LNCaP clone FGC (cell line): ENCODE results near the gene NRGN.

Experiments
- DNase-seq: peaks from one replicate; pipeline ENCODE4 v3.0.0-alpha.2; 2011; ENCODE audit warnings: low read depth
- H3K4me3 ChIP-seq: 2 replicates; pipeline ENCODE4 v1.5.1; 2011; ENCODE audit warnings: mild to moderate bottlenecking, low read depth, low read length, control low read depth
- TF ChIP-seq, protein P1 (sequence below): IDR thresholded peaks from 2 replicates; pipeline ENCODE4 v1.5.1; 2012; ENCODE audit warnings: mild to moderate bottlenecking; ENCODE audit not compliant: control insufficient read depth, insufficient read depth; ENCODE audit errors: extremely low read depth

NRGN gene

GRCh38 chr11:124751741-124752470 is 12.2 kb downstream of the NRGN start, which contains the start of gene VSIG2:
TSS of gene VSIG2 (minus strand) at chr11:124752255. CDS start at chr11:124752137, 118 bp downstream.
- H3K4me3 ChIP-seq: no peak within 1 kb of the TSS
- TF ChIP-seq, protein P1, sequence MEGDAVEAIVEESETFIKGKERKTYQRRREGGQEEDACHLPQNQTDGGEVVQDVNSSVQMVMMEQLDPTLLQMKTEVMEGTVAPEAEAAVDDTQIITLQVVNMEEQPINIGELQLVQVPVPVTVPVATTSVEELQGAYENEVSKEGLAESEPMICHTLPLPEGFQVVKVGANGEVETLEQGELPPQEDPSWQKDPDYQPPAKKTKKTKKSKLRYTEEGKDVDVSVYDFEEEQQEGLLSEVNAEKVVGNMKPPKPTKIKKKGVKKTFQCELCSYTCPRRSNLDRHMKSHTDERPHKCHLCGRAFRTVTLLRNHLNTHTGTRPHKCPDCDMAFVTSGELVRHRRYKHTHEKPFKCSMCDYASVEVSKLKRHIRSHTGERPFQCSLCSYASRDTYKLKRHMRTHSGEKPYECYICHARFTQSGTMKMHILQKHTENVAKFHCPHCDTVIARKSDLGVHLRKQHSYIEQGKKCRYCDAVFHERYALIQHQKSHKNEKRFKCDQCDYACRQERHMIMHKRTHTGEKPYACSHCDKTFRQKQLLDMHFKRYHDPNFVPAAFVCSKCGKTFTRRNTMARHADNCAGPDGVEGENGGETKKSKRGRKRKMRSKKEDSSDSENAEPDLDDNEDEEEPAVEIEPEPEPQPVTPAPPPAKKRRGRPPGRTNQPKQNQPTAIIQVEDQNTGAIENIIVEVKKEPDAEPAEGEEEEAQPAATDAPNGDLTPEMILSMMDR: no peak
- no peak for DNase-seq

- TF ChIP-seq, protein P1: no peak
- no peak overlapping the region for H3K4me3 ChIP-seq
- no peak for DNase-seq
Observed at GRCh38 chr11:124752471-124753102, 12.8 kb downstream of the NRGN start.

DNA sequence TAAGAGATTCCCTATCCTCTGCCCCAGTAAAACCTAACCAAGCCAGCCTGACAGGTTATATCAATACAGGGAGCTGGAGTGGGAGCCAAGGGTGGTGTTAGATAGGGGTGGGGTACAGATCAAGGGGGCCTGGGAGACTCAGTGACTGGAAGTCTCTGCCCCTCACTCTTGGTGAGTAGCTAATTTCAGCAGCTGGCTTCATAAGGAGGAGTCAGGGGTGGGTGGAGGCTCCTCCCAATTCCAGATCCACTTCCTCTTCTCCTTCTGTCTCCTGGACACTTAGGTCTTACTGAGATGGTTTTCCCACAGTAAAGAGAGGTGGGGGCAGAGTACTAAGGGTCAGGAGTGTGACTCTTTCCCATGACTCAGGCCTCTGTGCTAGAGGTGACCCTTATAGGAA is 13.5 kb downstream of the NRGN start:
- H3K4me3 ChIP-seq: no peak overlapping the region
- no peak for DNase-seq
- TF ChIP-seq, protein P1: no peak

- TF ChIP-seq, protein P1: no peak
- no peak overlapping the region for H3K4me3 ChIP-seq
- no peak for DNase-seq
Observed at GRCh38 chr11:124753624-124754023, 13.9 kb downstream of the NRGN start.

- DNase-seq: no peak
- no peak overlapping the region for H3K4me3 ChIP-seq
- TF ChIP-seq, protein P1: no peak
Observed at GRCh38 chr11:124754309-124754708, 14.6 kb downstream of the NRGN start.

DNA sequence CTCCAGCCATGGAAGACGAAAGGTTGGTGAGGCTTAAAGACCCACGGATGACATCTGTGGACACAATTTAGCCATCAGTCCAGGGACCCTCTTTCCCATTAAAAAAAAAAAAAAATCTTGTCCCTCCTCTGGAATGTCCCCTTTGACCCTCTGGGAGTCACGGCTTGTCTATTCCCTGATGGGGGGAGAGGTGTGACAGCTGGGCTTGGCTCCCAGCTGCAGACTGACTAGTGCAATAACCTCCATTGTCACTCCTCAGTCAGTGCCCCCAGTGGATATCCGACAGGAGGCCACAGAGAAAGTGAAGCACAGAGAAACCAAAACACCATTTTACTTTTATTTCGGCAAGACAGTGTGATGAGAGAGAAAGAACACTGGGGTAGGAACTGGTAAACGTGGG is 15.0 kb downstream of the NRGN start:
- no peak for DNase-seq
- no peak overlapping the region for H3K4me3 ChIP-seq
- TF ChIP-seq, protein P1: no peak
